ENCODE data around the gene CERT1.

The CERT1 gene

GRCh38 chr5:75387806-75388205 is 123.6 kb downstream of the CERT1 start:
- no peak for DNase-seq

DNA sequence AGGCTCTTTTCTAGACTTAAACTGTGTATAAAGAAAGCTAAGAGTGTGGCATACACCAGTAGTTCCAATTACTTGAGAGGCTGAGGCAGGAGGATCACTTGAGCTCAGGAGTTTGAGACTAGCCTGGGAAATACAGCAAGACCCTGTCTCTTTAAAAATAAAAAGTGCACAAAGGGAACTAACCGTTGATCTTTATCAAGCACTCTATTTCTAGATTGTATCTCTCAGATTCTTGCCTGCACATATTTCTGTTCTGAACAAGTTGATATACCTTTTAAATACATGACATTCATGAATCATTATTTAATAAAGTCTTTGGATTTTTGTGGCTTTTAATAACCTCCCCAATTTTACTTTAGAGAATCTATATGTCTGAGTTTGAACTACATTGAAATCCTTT is 127.2 kb downstream of the CERT1 start:
- DNase-seq = no peak

DNA sequence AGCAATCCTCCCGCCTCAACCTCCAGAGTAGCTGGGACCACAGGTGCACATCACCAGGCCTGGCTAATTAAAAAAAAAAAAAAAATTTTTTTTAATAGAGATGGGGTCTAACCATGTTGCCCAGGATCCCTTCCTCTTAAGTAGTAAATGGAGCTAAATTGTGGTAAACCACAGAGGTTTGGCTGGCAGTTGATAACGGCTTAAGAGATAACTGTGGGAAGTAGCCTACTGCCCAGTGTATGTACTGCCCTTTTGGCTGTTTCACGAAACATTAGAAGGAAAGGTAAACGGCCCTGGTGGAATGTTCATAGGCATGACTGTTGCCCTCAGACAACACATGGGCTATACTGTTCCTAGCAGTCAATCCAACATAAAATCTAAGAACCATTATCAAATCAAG is 130.0 kb downstream of the CERT1 start:
- peak; percentile 51 for DNase-seq

DNA sequence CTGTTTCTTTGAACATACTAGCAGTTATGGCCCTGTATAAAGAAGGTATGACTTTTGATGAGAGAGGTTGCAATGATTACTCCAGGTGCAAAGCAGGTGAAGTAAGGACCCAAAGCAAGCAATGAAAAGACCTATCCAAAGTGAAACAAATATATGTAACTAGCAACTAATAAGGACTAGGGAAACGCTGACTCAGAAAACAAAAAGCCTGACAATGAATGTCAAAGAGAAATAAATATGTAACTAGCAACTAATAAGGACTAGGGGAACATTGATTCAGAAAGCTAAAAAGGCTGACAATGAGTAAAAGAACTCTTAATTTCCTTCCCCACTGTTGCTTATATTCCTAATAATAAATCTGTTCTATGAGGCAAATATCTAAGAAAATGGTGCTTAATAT is 131.3 kb downstream of the CERT1 start:
- DNase-seq = no peak

GRCh38 chr5:75375414-75375813 is 136.0 kb downstream of the CERT1 start:
- DNase-seq = no peak

DNA sequence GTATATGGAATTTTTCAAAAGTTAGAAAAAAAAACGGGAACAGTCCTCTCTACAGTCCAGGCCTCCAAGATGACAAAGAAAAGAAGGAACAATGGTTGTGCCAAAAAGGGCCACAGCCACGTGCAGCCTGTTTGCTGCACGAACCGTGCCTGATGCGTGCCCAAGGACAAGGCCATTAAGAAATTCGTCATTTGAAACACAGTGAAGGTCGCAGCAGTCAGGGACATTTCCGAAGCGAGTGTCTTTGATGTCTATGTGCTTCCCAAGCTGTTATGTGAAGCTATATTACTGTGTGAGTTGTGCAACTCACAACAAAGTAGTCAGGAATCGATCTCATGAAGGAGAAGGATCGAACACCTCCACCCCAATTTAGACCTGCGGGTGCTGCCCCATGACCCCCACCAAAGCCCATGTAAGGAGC is 137.0 kb downstream of the CERT1 start:
- no peak for DNase-seq

DNA sequence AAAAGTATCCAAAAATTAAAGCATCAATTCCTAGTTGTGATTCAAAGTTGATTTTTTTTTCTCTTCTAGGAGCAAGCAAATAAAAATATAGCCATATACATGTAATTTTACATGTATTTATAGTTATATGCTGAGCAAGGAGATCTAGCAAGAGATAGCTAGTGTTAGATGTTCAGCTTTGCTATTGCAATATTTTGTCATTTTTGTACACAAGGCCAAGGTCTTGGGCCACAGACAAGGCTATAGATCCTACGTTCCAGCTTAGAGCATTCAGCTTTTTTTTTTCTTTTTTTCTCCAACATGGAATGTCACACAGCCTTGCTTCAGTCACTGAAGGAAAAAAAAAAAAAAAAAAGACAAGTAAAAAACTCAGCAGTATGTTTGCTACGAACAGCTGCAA is 137.6 kb downstream of the CERT1 start:
- no peak for DNase-seq

DNA sequence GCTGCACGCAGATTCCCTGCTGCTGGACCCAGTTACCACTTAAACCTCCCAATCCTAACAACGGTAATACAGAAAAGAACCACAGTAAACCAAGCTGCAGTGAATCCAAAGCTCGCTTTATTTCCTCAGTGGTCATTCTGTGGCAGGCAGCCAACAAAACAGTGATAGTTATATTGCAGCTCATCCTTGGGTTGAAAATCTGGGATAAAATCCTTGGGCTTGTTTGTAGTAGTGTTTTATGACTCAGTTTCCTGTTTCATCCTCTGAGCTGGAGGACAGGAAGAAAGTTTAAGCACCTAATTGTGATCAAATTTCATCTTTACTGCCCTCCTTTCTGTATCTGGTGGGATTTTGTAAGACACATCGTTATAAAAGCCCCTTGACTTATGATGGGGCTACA is 143.0 kb downstream of the CERT1 start:
- no peak for DNase-seq

DNA sequence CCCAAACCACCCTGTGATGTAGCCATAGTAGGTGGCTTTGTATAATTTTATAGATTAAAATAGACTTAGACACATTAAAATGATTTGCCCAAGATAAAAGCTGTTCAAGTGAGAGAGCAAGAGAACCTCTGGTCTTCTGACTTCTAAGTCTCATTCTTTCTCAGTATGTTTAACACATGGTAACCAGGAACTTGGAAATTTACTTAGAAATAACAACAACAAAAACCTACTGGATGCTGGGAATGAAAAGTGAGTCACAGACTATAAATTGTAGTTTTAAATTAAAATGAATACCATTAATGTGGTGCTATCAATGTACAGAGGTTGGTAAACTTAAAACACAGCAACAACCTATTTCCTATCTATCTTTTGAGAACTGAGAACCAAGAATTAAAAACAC is 144.0 kb downstream of the CERT1 start:
- no peak for DNase-seq

DNA sequence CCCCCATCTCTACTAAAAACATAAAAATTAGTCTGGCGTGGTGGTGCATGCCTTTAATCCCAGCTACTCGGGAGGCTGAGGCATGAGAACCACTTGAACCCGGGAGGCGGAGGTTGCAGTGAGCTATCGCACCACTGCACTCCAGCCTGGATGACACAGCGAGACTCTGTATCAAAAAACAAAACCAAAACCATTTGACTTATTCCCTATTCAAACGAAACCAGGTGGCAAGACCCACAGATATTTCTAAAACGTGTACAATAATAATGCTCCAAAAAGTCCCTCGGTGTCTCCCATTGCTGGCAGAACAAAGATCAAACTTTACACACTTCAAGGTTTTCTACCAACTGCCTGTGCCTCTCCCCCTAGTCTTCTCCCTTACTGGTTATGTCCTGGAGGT is 144.6 kb downstream of the CERT1 start:
- no peak for DNase-seq

DNA sequence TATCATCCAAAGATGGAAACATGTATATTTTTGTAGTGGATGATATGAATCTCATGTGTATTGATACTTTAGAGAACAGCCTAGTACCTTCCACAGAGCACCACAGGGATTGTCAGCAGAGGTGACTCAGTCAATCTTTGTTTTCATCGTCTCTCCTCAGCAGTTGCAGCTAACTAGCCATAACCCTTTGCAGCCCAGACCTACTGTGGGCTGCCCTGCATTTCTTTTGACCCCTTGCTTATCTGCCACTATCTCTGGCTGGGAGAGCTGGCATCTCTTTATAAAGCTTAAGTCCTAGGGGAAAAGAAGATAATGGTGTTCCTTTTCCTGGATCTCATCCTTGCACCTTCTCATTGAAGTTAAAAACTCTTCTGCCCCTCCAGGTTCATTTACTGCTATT is 145.7 kb downstream of the CERT1 start:
- DNase-seq = no peak

- no peak for DNase-seq
Measured at GRCh38 chr5:75364571-75365280, 146.7 kb downstream of the CERT1 start.

GRCh38 chr5:75363726-75364495 is 147.5 kb downstream of the CERT1 start:
- DNase-seq = no peak

GRCh38 chr5:75363111-75363510 is 148.3 kb downstream of the CERT1 start:
- no peak for DNase-seq

- no peak for DNase-seq
Measured at GRCh38 chr5:75362474-75362975, 148.9 kb downstream of the CERT1 start.

DNA sequence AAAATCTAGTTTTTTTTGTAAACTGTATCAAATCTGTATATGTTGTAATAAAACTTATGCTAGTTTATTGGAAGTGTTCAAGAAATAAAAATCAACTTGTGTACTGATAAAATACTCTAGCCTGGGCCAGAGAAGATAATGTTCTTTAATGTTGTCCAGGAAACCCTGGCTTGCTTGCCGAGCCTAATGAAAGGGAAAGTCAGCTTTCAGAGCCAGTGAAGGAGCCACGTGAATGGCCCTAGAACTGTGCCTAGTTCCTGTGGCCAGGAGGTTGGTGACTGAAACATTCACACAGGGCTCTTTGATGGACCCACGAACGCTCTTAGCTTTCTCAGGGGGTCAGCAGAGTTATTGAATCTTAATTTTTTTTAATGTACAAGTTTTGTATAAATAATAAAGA is 150.1 kb downstream of the CERT1 start:
- DNase-seq = no peak

DNA sequence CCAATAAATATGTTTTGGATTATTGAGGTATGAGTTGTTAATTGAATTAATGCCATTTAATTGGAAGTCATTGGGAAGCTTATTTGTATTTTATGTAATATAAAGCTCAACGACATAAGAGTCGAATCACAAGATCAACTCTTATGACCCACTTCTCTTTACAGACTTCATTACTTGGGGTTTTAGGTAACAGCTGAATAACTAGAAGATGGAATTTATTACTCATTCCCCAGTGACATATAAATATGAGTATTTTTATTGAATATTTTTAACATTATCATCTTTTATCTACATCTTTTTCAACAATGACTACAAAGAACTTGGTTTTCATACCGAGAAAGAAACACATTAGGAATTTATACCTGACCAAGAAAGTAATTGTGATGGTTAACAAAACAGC is 153.3 kb downstream of the CERT1 start:
- DNase-seq = no peak

DNA sequence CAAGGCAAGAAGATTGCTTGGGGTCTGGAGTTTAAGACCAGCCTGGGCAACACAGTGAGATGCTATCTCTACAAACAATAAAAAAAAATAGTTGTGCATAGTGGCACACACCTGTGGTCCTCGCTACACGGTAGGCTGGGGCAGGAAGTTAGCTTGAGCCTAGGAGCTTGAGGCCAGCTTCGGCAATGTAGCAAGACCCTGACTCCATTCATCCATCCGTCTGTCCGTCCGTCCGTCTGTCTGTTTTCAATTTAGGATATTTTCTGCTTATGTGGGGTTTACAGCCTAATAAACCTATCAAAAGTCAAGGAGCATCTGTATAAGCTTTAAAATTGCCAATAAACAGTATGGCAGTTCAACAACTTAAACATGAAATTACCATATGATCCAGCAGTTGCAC is 154.7 kb downstream of the CERT1 start:
- DNase-seq = no peak

- no peak for DNase-seq
Measured at GRCh38 chr5:75355236-75355635, 156.2 kb downstream of the CERT1 start.

- DNase-seq = no peak
Measured at GRCh38 chr5:75351139-75351926, 160.1 kb downstream of the CERT1 start.

- DNase-seq = no peak
Measured at GRCh38 chr5:75349663-75350062, 161.8 kb downstream of the CERT1 start.

DNA sequence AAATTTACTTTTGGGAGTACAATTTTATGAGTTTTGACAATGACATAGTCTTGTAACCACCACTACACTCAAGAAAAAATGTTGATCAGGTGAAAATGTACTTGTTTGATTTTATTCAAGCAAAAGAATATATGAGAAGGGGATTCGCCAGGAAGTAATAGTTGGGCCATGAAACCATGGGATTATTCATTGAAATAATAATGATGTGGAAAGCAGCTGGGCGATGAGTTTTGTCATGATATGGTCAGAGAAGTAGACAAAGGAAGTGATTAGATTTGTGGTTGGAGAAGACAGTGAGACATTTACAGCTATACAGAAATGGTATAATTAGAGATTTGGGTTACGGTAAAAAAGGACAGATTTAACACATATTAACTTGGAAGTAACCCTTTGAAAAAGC is 163.2 kb downstream of the CERT1 start:
- no peak for DNase-seq

DNA sequence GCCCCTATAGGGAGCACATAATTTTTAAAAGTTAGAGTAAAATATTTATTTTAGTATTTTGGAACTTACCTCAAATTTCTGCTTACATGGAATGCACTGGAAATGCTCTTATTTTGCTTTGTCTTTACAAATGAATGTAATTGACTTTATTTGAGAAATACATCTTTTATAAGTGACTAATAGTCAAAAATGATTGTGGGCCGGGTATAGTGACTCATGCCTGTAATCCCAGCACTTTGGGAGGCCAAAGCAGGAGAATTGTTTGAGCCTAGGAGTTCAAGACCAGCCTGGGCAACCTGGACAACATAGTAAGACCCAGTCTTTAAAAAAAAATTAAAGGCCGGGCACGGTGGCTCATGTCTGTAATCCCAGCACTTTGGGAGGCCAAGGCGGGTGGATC is 168.6 kb downstream of the CERT1 start:
- DNase-seq = no peak

DNA sequence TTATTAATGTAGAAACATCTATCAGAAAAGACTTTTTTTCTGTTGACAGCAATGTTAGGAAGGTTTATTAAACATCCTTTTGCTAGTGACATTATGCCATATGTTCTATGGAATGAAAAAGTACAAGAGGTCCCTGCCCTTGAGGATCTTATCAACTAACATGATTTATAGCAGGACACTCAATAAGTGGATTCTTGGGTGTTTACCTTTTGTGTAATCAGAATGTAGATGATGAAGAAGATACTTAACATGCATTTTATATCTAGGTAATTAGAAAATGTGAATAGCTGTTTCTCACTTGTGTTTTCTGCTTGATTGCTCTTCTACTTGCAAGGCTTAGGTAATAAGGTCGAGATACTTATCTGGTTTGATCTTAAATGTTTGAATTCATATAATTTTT is 169.5 kb downstream of the CERT1 start:
- DNase-seq = no peak

Data from GF-D8 (cell line).